Measurements from ENCODE around the gene GLB1L2.
A peak's percentile ranks its signal among the peaks of the same experiment; 100 is the strongest.
"Not testable (repeated sequence)": the region's sequence is repeated elsewhere in the genome, so short reads cannot be mapped to it uniquely, and the experiment has no call there.

Gene GLB1L2, protein sequence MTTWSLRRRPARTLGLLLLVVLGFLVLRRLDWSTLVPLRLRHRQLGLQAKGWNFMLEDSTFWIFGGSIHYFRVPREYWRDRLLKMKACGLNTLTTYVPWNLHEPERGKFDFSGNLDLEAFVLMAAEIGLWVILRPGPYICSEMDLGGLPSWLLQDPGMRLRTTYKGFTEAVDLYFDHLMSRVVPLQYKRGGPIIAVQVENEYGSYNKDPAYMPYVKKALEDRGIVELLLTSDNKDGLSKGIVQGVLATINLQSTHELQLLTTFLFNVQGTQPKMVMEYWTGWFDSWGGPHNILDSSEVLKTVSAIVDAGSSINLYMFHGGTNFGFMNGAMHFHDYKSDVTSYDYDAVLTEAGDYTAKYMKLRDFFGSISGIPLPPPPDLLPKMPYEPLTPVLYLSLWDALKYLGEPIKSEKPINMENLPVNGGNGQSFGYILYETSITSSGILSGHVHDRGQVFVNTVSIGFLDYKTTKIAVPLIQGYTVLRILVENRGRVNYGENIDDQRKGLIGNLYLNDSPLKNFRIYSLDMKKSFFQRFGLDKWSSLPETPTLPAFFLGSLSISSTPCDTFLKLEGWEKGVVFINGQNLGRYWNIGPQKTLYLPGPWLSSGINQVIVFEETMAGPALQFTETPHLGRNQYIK
- 1.8 to 3.5 (median 2.2) reads per million in 3 donors for total RNA-seq

DNA sequence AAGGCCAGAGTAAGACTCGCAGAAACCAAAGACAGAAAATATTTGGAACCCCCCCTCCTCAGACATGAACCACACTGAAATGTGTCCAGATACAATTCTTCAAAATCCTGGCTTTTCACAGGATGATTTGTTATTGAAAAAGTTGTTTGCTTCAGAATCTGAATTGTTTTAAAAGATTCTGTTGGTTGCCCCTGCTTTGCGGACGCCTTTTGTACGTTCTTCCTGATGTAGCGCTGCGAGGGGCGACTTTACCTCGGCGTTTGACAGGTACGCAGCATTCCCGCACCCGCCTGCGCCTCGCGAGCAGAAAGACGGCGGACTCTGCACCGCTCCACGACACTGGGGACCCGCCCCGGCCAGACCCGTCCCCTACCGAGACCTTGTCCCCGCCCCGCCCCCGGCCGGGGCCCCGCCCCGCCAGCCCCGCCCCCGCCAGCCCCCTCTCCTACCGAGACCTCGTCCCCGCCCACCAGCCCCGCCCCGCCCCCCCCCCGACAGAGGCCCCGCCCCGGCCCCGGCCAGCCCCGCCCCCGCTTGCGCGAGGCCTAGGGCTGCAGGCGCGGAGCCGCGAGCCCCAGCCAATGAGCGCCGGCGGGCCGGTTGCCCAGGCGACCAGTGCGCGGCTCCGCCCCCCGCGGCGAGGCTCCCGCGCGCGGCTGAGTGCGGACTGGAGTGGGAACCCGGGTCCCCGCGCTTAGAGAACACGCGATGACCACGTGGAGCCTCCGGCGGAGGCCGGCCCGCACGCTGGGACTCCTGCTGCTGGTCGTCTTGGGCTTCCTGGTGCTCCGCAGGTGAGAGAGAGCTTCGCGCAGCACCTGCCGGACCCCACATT lies at the start of gene GLB1L2:
TSS of gene GLB1L2 (plus strand) at position 635 of the 835 bp plus-strand sequence. CDS start at position 709, 74 bp downstream.
- Histone ChIP-seq H3K27ac (ENCODE audit: insufficient read depth, low read length, poor library complexity, severe bottlenecking) (no peak within 1 kb of the TSS), H3K36me3 (ENCODE audit: control insufficient read depth, insufficient read depth, low read length) (no peaks in the 10 kb centered on the region)
- DNase-seq, result peak; percentile 73 to 76 (median 76)

DNA sequence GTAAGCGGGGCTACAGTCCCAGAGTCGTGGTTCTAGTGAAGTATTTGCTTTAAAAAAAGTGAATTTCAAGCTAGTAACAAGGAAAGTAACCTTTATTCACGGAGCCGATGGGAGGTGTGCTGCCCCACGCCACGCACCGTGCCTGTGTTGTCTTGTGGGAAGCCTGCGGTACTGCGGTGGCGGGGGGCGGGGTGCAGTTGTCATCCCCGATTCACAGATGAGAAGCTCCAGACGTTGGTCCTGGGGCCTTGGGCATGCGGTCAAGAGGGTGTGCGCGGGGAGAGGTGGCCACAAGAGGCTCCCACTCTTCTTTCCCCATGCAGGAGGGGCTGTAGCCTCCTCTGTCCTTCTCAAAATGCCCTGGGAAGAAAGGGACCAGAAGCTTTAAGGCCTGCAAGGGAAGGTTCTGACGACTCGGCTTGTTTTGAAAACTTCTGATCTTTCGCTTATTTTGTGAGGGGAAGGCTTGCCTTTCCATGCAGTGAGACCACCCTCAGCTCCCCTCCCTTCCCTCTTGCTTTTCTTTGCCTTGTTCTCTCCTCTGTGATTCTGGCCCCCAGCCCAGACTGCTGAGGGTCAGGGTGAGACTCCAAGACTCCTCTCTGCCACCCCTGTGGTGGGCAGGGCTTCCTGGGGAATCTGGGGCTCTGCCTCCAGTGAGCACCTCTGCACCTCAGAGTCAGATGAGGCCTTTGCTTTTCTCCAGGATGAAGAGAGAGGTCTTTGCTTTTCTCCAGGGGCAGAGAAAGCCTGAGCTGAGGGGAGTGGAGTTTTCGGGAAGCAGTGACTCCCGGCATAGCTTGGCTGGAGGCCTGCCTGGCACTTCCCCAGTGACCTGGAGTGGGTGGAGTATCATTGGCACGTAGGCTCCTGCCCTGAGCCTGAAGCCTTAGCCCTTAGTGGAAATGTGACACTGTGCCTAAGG lies 49.4 kb upstream of the GLB1L2 start:
- Histone ChIP-seq H3K27ac (ENCODE audit: insufficient read depth, low read length, poor library complexity, severe bottlenecking) (no peak overlapping the region), H3K27me3 (replicated peaks; ENCODE audit: control insufficient read depth, insufficient read depth, low read length, poor library complexity, severe bottlenecking) (no peaks in the 10 kb centered on the region), H3K4me3 (ENCODE audit: insufficient read depth, low read depth, low read length, poor library complexity, severe bottlenecking) (no peak overlapping the region), H3K9me3 (ENCODE audit: control insufficient read depth, low read length) (no peaks in the 10 kb centered on the region), H3K4me1 (ENCODE audit: control insufficient read depth, insufficient read depth, low read length, poor library complexity, severe bottlenecking) (no peaks in the 10 kb centered on the region), H3K36me3 (ENCODE audit: control insufficient read depth, insufficient read depth, low read length) (no peaks in the 10 kb centered on the region)
- no peak for DNase-seq

More for the DNA sequence above, at the start of gene GLB1L2:
- Histone ChIP-seq H3K9me3 (ENCODE audit: control insufficient read depth, low read length) (no peaks in the 10 kb centered on the region), H3K4me3 (ENCODE audit: insufficient read depth, low read depth, low read length, poor library complexity, severe bottlenecking) (peak within 1 kb of the TSS; percentile 64), H3K27me3 (replicated peaks; ENCODE audit: control insufficient read depth, insufficient read depth, low read length, poor library complexity, severe bottlenecking) (no peaks in the 10 kb centered on the region), H3K4me1 (ENCODE audit: control insufficient read depth, insufficient read depth, low read length, poor library complexity, severe bottlenecking) (peaks cover 14% of the 10 kb centered on the region)

DNA sequence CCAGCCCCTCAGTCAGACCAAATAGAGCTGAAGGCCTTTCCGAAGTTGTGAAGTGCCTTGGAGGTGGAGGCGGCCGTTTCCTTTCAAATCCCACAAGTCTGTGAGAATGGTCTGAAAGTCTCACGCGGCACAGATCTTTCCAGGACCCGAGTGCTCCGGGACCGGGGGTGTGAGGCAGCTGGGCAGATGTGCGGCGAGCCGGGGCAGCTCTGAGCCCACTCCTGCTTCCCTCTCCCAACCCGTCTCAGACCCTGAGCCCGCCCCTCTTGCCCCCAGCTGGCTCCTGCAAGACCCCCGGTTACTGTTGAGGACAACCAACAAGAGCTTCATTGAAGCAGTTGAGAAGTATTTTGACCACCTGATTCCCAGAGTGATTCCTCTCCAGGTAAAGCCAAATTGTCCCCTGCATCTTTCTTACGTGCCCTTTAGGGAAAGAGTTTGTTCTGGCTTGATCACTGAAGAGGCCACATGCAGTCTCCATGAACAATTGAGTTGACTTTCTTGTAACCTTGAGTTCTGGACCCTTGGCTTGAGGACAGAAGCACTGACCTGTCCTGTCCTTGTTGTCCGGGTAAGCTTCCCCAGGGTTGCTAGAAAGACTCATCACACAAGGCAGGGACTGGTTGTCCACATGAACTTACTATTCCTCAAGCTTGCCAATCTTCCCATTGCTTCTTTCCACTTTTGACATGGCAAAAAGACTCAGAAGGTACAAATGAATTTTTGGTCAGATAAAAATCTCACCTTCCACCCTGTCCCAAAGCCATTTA lies 48.1 kb upstream of the GLB1L2 start:
- H3K36me3 ChIP-seq (ENCODE audit: control insufficient read depth, insufficient read depth, low read length), result no peaks in the 10 kb centered on the region
- H3K4me1 ChIP-seq (ENCODE audit: control insufficient read depth, insufficient read depth, low read length, poor library complexity, severe bottlenecking), result no peaks in the 10 kb centered on the region
- H3K4me3 ChIP-seq (ENCODE audit: insufficient read depth, low read depth, low read length, poor library complexity, severe bottlenecking), result no peak overlapping the region
- H3K27ac ChIP-seq (ENCODE audit: insufficient read depth, low read length, poor library complexity, severe bottlenecking), result no peak overlapping the region
- DNase-seq, result no peak
- no peaks in the 10 kb centered on the region for H3K9me3 ChIP-seq (ENCODE audit: control insufficient read depth, low read length)
- H3K27me3 ChIP-seq (replicated peaks; ENCODE audit: control insufficient read depth, insufficient read depth, low read length, poor library complexity, severe bottlenecking), result no peaks in the 10 kb centered on the region

DNA sequence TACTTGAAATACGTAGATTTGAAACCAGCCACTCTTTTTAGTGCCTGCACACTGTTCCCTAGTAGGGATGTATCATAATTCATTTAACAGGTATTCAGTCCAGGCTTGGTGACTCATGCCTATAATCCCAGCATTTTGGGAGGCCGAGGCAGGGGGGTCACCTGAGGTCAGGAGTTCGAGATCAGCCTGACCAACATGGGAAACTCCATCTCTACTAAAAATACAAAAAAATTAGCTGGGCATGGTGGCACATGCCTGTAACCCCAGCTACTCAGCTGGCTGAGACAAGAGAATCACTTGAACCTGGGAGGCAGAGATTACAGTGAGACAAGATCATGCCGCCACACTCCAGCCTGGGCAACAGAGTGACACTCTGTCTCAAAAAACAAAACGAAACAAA lies 47.4 kb upstream of the GLB1L2 start:
- not testable (repeated sequence) for H3K36me3 ChIP-seq (ENCODE audit: control insufficient read depth, insufficient read depth, low read length); H3K4me3 ChIP-seq (ENCODE audit: insufficient read depth, low read depth, low read length, poor library complexity, severe bottlenecking); H3K27ac ChIP-seq (ENCODE audit: insufficient read depth, low read length, poor library complexity, severe bottlenecking); DNase-seq; H3K4me1 ChIP-seq (ENCODE audit: control insufficient read depth, insufficient read depth, low read length, poor library complexity, severe bottlenecking); H3K27me3 ChIP-seq (replicated peaks; ENCODE audit: control insufficient read depth, insufficient read depth, low read length, poor library complexity, severe bottlenecking); H3K9me3 ChIP-seq (ENCODE audit: control insufficient read depth, low read length)

DNA sequence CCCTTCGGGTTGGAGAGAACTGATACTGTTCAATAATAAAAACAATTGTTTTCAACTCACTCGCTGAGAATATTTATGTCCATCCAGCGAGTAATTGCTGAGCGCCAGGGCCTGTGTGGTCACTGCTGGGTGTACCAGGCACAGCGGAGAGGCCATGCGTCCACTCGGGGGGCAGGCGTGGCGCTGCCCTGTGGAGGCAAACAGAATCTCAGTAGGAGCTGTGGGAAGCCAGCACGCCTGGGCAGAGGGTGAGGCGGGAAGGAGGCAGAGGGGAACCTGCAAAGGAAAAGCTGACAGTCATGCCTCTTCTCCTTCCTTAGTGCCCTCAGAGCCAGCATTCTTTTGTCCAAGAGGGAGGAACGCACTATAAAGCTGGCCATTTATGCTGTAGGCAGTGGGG lies 44.2 kb upstream of the GLB1L2 start:
- no peak overlapping the region for H3K27ac ChIP-seq (ENCODE audit: insufficient read depth, low read length, poor library complexity, severe bottlenecking)
- H3K36me3 ChIP-seq (ENCODE audit: control insufficient read depth, insufficient read depth, low read length), result no peaks in the 10 kb centered on the region
- no peak for DNase-seq
- no peaks in the 10 kb centered on the region for H3K4me1 ChIP-seq (ENCODE audit: control insufficient read depth, insufficient read depth, low read length, poor library complexity, severe bottlenecking)
- H3K27me3 ChIP-seq (replicated peaks; ENCODE audit: control insufficient read depth, insufficient read depth, low read length, poor library complexity, severe bottlenecking), result no peaks in the 10 kb centered on the region
- no peak overlapping the region for H3K4me3 ChIP-seq (ENCODE audit: insufficient read depth, low read depth, low read length, poor library complexity, severe bottlenecking)
- no peaks in the 10 kb centered on the region for H3K9me3 ChIP-seq (ENCODE audit: control insufficient read depth, low read length)

DNA sequence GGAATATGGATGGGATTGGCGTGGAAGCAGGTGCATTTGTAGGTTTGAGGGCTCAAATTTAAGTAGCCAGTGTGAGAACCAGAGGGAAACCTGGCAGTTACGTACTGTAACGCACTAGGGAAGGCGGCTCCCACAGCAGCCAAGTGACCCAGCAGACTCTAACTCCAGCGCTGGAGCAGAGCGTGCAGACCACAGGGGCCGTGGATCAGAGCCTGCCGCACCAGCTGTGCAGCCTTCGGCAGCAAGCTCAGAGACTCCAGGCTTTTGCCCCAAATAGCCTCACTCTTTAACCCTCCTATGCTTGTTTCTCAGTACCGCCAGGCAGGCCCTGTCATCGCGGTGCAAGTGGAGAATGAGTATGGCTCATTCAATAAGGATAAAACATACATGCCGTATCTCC lies 43.3 kb upstream of the GLB1L2 start:
- H3K9me3 ChIP-seq (ENCODE audit: control insufficient read depth, low read length), result no peaks in the 10 kb centered on the region
- H3K4me3 ChIP-seq (ENCODE audit: insufficient read depth, low read depth, low read length, poor library complexity, severe bottlenecking), result no peak overlapping the region
- H3K27me3 ChIP-seq (replicated peaks; ENCODE audit: control insufficient read depth, insufficient read depth, low read length, poor library complexity, severe bottlenecking), result no peaks in the 10 kb centered on the region
- H3K4me1 ChIP-seq (ENCODE audit: control insufficient read depth, insufficient read depth, low read length, poor library complexity, severe bottlenecking), result no peaks in the 10 kb centered on the region
- no peak overlapping the region for H3K27ac ChIP-seq (ENCODE audit: insufficient read depth, low read length, poor library complexity, severe bottlenecking)
- no peaks in the 10 kb centered on the region for H3K36me3 ChIP-seq (ENCODE audit: control insufficient read depth, insufficient read depth, low read length)
- DNase-seq, result no peak

DNA sequence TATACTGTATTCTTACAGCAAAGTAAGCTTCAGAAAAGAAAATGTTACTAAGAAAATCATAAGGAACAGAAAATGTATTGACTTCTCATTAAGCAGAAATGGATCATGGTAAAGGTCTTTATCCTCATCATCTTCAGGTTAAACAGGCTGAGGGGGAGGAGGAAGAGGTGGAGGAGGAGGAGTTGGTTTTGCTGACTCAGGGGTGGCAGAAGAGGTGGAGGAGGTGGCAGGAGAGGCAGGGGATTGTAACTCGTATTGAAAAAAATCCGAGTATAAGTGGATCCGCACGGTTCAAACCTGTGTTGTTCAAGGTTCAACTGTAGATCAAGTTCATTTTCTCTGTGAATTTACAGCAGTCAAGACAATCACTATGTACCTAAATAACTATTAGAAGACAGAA lies 42.6 kb upstream of the GLB1L2 start:
- no peaks in the 10 kb centered on the region for H3K4me1 ChIP-seq (ENCODE audit: control insufficient read depth, insufficient read depth, low read length, poor library complexity, severe bottlenecking)
- H3K27me3 ChIP-seq (replicated peaks; ENCODE audit: control insufficient read depth, insufficient read depth, low read length, poor library complexity, severe bottlenecking), result no peaks in the 10 kb centered on the region
- H3K9me3 ChIP-seq (ENCODE audit: control insufficient read depth, low read length), result no peaks in the 10 kb centered on the region
- no peaks in the 10 kb centered on the region for H3K36me3 ChIP-seq (ENCODE audit: control insufficient read depth, insufficient read depth, low read length)
- no peak for DNase-seq
- H3K4me3 ChIP-seq (ENCODE audit: insufficient read depth, low read depth, low read length, poor library complexity, severe bottlenecking), result no peak overlapping the region
- H3K27ac ChIP-seq (ENCODE audit: insufficient read depth, low read length, poor library complexity, severe bottlenecking), result no peak overlapping the region

DNA sequence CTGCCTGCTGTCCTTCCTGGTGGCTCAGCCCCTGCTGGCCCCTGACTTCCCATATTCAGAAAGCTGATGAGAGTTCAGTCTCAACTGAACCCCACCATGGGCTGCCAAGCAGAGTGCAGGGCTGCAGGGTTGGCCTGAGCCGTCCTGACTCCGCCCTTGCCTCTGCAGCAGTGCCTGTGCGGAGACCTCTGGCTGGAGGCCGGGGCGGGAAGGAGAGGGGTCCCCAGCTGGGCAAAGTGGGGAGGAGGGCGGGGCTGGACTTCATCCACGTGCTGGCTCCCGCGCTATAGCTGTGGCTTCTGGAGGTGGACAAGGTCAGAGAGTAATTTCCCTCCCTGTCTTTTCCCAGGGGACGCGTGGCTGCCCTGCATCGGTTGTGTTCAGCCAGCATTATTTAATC lies 42.0 kb upstream of the GLB1L2 start:
- DNase-seq, result no peak
- Histone ChIP-seq H3K27ac (ENCODE audit: insufficient read depth, low read length, poor library complexity, severe bottlenecking) (no peak overlapping the region), H3K27me3 (replicated peaks; ENCODE audit: control insufficient read depth, insufficient read depth, low read length, poor library complexity, severe bottlenecking) (no peaks in the 10 kb centered on the region), H3K36me3 (ENCODE audit: control insufficient read depth, insufficient read depth, low read length) (no peaks in the 10 kb centered on the region), H3K4me1 (ENCODE audit: control insufficient read depth, insufficient read depth, low read length, poor library complexity, severe bottlenecking) (no peaks in the 10 kb centered on the region), H3K4me3 (ENCODE audit: insufficient read depth, low read depth, low read length, poor library complexity, severe bottlenecking) (no peak overlapping the region), H3K9me3 (ENCODE audit: control insufficient read depth, low read length) (no peaks in the 10 kb centered on the region)

DNA sequence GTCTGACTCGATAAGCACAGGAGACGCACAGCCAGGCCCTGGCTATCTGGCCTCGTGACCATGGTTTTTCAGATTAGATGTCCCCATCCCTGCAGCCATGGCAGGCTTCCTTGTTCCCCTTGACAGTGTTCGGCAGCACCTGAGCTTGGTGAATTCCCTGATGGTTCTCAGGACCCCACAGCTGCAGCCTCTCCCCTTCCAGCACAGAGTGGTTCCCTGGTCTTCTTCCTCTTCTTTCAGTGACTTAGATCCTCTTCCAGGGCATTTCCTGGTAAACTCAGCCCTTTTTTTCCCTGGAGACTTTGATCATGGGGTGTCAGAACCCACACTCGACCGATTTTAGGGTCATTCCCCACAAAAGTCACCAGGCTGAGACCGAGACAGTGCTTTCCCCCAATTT lies 41.1 kb upstream of the GLB1L2 start:
- DNase-seq, result no peak

More for the DNA sequence above, 41.1 kb upstream of the GLB1L2 start:
- Histone ChIP-seq H3K9me3 (ENCODE audit: control insufficient read depth, low read length) (no peaks in the 10 kb centered on the region), H3K4me1 (ENCODE audit: control insufficient read depth, insufficient read depth, low read length, poor library complexity, severe bottlenecking) (no peaks in the 10 kb centered on the region), H3K4me3 (ENCODE audit: insufficient read depth, low read depth, low read length, poor library complexity, severe bottlenecking) (no peak overlapping the region), H3K27me3 (replicated peaks; ENCODE audit: control insufficient read depth, insufficient read depth, low read length, poor library complexity, severe bottlenecking) (no peaks in the 10 kb centered on the region), H3K27ac (ENCODE audit: insufficient read depth, low read length, poor library complexity, severe bottlenecking) (no peak overlapping the region), H3K36me3 (ENCODE audit: control insufficient read depth, insufficient read depth, low read length) (no peaks in the 10 kb centered on the region)
